ENCODE results near the gene SLX4.

GRCh38 chr16:3577302-3577752 lies 34.1 kb downstream of the SLX4 start, which contains the start of gene NLRC3:
- TF ChIP-seq POLR2A (IDR thresholded peaks at IDR 0.05; ENCODE audit: low read depth, low read length) (peak; percentile 68; the same call in 1 of the 2 replicates), TAF1 (IDR thresholded peaks at IDR 0.05; ENCODE audit: borderline replicate concordance, low read depth, low read length) (no peak)

All from GM12892 (cell line).